Stimulated activated naive CD8-positive, alpha-beta T cell treated with anti-CD3 and anti-CD28 coated beads, Interleukin-15, amount 100 ng/mL, for 72 hours (primary cell): ENCODE results near the gene MLIP.
"Not testable (repeated sequence)": the region's sequence is repeated elsewhere in the genome, so short reads cannot be mapped to it uniquely, and the experiment has no call there.

Source experiments
- ATAC-seq: fragments of 150-1000 bp; cut with Tn5 transposase; 2 replicates; pipeline ENCODE4 v1.10.0; 2021; ENCODE audit warnings: mild to moderate bottlenecking, moderate library complexity
- DNase-seq, 2 donors: peaks; one replicate each; pipeline ENCODE4 v3.0.0; 2021 to 2022
- H3K27ac Mint-ChIP-seq, 2 donors: one replicate each; pipeline ENCODE4 v1.8.0; 2022; ENCODE audit warnings: mild to moderate bottlenecking in 2 of 2, mixed read lengths in 2 of 2, moderate library complexity in 2 of 2
- H3K27me3 Mint-ChIP-seq: one replicate; pipeline ENCODE4 v1.8.0; 2022; ENCODE audit warnings: mixed read lengths
- H3K4me1 Mint-ChIP-seq: one replicate; pipeline ENCODE4 v1.8.0; 2022; ENCODE audit warnings: mild to moderate bottlenecking, mixed read lengths
- H3K4me3 Mint-ChIP-seq, 2 donors: one replicate each; pipeline ENCODE4 v1.8.0; 2022; ENCODE audit warnings: mild to moderate bottlenecking in 2 of 2, mixed read lengths in 2 of 2, moderate library complexity in 1 of 2
- H3K9me3 Mint-ChIP-seq, 2 donors: one replicate each; pipeline ENCODE4 v1.8.0; 2022; ENCODE audit warnings: mixed read lengths in 2 of 2

The MLIP gene

GRCh38 chr6:54206510-54206909 lies 95.3 kb downstream of the MLIP start:
- no peaks in the 10 kb centered on the region for H3K27me3 Mint-ChIP-seq
- H3K4me1 Mint-ChIP-seq = peaks cover 6% of the 10 kb centered on the region
- H3K27ac Mint-ChIP-seq = no peak overlapping the region
- no peak overlapping the region for H3K4me3 Mint-ChIP-seq
- no peak for DNase-seq
- no peaks in the 10 kb centered on the region for H3K9me3 Mint-ChIP-seq
- ATAC-seq = no peak

DNA sequence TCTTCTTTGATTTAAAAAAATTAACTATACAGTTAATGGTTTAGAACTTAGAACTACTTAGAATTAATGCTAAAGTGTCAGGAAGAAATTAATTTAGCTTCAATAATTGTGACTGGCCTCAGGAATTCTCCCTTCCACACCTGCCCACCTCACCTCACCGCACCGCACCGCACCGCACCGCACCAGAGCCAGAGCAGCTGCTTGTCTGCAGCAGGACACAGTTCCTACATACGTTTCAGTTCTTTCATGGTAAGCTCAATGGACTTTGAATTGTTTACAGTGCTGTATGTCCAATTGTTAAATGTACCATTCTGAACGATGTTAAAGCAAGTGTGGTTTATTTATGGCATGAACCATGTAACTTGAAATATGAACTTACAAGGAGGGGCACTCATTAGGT lies 98.7 kb downstream of the MLIP start:
- ATAC-seq, DNase-seq, H3K27me3 Mint-ChIP-seq, H3K4me1 Mint-ChIP-seq, H3K4me3 Mint-ChIP-seq, H3K9me3 Mint-ChIP-seq, H3K27ac Mint-ChIP-seq: not testable (repeated sequence)

GRCh38 chr6:54214286-54214685 lies 103.0 kb downstream of the MLIP start:
- Mint-ChIP-seq H3K9me3 (peaks cover 0 to 7% of the 10 kb centered on the region in 2 donors), H3K4me1 (no peaks in the 10 kb centered on the region), H3K4me3 (no peak overlapping the region), H3K27me3 (no peaks in the 10 kb centered on the region), H3K27ac (no peak overlapping the region)
- ATAC-seq = no peak
- no peak for DNase-seq

DNA sequence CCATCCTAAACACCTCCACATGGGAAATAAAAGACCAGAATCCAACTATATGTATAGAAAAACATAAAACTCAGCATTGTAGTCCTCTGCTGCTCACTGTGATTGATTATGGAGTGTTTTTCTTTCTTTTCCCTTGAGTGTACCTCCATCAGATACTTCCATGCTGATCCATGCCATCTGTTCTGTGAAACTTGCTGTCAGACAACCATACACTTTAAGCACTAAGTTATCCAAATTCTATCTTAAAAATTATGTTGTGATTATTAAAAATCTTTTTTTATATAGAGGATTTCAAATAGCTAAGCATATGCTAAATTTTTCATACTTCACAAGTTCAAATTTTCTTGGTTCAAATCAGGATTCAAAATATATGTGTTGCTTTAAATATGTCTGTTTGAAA lies 105.1 kb downstream of the MLIP start:
- H3K9me3 Mint-ChIP-seq = peaks cover 0 to 7% of the 10 kb centered on the region in 2 donors
- H3K27ac Mint-ChIP-seq = no peak overlapping the region
- ATAC-seq (no peak), DNase-seq (no peak)
- H3K27me3 Mint-ChIP-seq = no peaks in the 10 kb centered on the region
- no peak overlapping the region for H3K4me3 Mint-ChIP-seq
- H3K4me1 Mint-ChIP-seq = no peaks in the 10 kb centered on the region

DNA sequence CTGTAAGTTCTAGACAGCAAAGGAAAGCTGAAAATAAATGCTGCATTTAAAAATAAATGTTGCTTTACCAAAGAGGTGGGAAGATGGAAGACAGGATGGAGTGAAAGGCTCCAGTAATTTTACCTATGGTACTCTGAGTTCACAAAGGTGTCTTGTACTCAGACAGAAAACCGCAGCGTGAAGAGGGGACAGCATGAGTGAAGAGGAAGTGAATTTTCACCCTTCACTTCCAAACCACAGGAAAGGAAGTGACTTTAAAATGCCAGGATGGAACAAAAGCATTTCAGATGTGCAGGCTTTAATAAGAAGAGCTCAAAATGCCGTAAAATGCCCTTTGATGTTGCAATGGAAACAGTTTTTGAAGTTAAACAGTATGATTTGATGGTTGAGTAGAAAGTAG lies 105.8 kb downstream of the MLIP start:
- H3K9me3 Mint-ChIP-seq = peaks cover 0 to 7% of the 10 kb centered on the region in 2 donors
- no peak overlapping the region for H3K27ac Mint-ChIP-seq
- H3K4me3 Mint-ChIP-seq = no peak overlapping the region
- ATAC-seq = no peak
- no peak for DNase-seq
- no peaks in the 10 kb centered on the region for H3K4me1 Mint-ChIP-seq
- H3K27me3 Mint-ChIP-seq = no peaks in the 10 kb centered on the region

- no peaks in the 10 kb centered on the region for H3K4me1 Mint-ChIP-seq
- peaks cover 10 to 18% of the 10 kb centered on the region in 2 donors for H3K9me3 Mint-ChIP-seq
- H3K27ac Mint-ChIP-seq = no peak overlapping the region
- DNase-seq (no peak), ATAC-seq (no peak)
- H3K27me3 Mint-ChIP-seq = no peaks in the 10 kb centered on the region
- no peak overlapping the region for H3K4me3 Mint-ChIP-seq
These were observed 111.0 kb downstream of the MLIP start for GRCh38 chr6:54222217-54222616.

DNA sequence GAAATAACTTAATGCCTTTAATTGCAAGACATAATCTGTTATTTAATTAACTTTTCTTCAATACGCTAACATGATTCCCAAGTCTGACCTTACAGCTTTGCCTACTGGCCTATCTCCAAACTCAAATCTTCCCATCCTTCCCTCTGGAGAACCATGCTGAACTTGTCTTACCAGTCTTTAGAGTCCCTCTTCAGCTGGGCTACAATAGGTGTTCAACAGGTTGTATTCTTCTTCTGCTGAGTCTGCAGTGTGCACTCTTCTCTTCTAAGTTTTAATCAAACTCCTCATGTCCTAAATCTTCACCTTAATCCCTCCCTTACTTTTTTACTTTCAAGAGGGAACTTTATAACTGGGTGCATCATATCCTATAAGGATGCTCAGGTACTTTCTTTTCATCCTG lies 121.5 kb downstream of the MLIP start:
- H3K9me3 Mint-ChIP-seq = peaks cover 0 to 9% of the 10 kb centered on the region in 2 donors
- no peak for DNase-seq
- ATAC-seq = no peak
- no peak overlapping the region for H3K4me3 Mint-ChIP-seq
- no peaks in the 10 kb centered on the region for H3K4me1 Mint-ChIP-seq
- no peak overlapping the region for H3K27ac Mint-ChIP-seq
- no peaks in the 10 kb centered on the region for H3K27me3 Mint-ChIP-seq

DNA sequence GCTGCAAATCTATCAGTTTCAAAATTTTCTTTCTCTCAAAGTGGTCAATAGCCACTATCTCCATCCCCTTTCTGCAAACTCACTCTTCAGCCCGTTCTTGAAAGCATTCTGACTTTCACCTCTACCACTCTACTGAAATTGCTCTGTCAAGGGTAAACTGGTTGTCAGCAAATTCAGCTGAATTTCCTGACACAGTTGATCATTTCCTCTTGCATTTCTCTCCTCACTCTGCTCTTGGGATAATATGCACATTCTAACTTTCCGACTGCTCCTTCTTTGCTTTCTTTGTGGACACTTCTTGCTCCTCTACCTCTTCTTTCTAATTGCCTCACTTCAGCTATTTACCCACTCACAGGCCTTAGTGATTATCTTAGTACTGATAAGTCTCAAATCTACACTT lies 123.3 kb downstream of the MLIP start:
- H3K27me3 Mint-ChIP-seq = no peaks in the 10 kb centered on the region
- peaks cover 0 to 9% of the 10 kb centered on the region in 2 donors for H3K9me3 Mint-ChIP-seq
- no peak overlapping the region for H3K27ac Mint-ChIP-seq
- no peak overlapping the region for H3K4me3 Mint-ChIP-seq
- ATAC-seq (no peak), DNase-seq (no peak)
- H3K4me1 Mint-ChIP-seq = no peaks in the 10 kb centered on the region

DNA sequence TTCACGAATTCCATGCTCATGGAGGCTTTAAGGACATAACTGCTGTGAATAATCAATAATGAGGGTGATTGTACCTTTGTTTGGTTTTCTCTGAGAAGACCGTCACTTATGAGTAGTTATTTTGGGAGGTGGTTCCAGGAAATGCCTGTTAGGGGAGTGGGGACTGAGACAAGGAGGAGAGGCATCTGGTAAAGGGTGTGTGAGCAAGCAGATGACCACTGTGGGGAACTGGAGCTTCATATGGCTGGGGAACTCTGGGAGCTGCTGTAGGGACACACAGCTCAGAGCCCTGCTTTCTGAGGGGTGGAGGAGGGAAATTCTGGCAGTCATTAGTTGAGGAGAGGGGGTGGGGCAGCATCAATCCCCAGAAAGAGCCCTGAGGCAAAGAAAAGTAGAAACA lies 125.7 kb downstream of the MLIP start:
- no peaks in the 10 kb centered on the region for H3K4me1 Mint-ChIP-seq
- ATAC-seq (no peak), DNase-seq (no peak)
- H3K4me3 Mint-ChIP-seq = no peak overlapping the region
- no peaks in the 10 kb centered on the region for H3K27me3 Mint-ChIP-seq
- H3K9me3 Mint-ChIP-seq = no peaks in the 10 kb centered on the region
- no peak overlapping the region for H3K27ac Mint-ChIP-seq

DNA sequence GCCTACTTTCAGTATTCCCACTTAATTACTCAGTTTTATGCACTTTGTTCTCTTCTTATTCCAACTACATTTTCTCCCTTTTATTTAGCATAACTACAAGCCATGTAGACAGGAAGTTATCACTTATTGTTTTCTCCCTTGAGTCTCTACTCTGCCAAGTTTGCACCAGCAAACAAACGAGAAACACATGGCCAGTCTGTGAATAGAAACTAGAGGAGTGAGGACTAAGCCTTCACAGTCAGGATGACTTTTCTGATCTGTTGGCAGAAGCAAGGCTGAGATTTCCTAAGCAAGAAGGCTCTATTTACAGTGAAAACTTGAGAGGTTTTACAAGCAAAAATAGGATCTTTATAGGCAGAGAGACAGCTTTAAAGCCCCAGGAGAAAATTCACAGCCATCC lies 127.2 kb downstream of the MLIP start:
- Mint-ChIP-seq H3K27me3 (no peaks in the 10 kb centered on the region), H3K9me3 (no peaks in the 10 kb centered on the region), H3K4me1 (no peaks in the 10 kb centered on the region), H3K4me3 (no peak overlapping the region), H3K27ac (no peak overlapping the region)
- DNase-seq (no peak), ATAC-seq (no peak)

GRCh38 chr6:54243699-54244098 lies 132.5 kb downstream of the MLIP start:
- H3K4me1 Mint-ChIP-seq = no peaks in the 10 kb centered on the region
- no peaks in the 10 kb centered on the region for H3K27me3 Mint-ChIP-seq
- no peak for ATAC-seq
- H3K27ac Mint-ChIP-seq = no peak overlapping the region
- H3K9me3 Mint-ChIP-seq = no peaks in the 10 kb centered on the region
- no peak for DNase-seq
- H3K4me3 Mint-ChIP-seq = no peak overlapping the region

- ATAC-seq (no peak), DNase-seq (no peak)
- Mint-ChIP-seq H3K27me3 (no peaks in the 10 kb centered on the region), H3K27ac (no peak overlapping the region), H3K9me3 (no peaks in the 10 kb centered on the region), H3K4me1 (no peaks in the 10 kb centered on the region), H3K4me3 (no peak overlapping the region)
These were observed 133.2 kb downstream of the MLIP start for GRCh38 chr6:54244430-54244829.

DNA sequence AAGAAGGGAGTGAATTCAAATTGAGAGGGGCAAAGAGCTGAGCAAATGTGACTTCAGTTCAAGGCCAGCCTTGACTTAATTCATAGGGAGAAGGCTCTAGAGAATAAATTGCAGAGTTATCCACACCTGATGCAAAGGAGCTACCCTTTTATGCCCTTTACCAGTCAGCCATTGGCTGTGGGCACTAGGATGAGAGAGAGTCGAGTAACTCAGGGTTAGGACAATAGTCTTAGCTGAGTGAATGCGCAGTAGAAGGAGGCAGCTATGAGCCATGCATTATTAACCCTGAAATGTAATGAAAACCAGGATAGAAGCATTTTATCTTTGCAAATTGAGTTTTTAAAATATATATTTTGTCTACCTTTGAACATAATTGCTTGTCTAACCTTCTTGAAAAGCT lies 134.0 kb downstream of the MLIP start:
- H3K4me3 Mint-ChIP-seq = no peak overlapping the region
- no peak for DNase-seq
- ATAC-seq = no peak
- peak overlapping the region in 1 of 2 donors; percentile 56 for H3K27ac Mint-ChIP-seq
- H3K4me1 Mint-ChIP-seq = no peaks in the 10 kb centered on the region
- H3K27me3 Mint-ChIP-seq = no peaks in the 10 kb centered on the region
- H3K9me3 Mint-ChIP-seq = no peaks in the 10 kb centered on the region

- DNase-seq (no peak), ATAC-seq (no peak)
- H3K27ac Mint-ChIP-seq = no peak overlapping the region
- H3K4me1 Mint-ChIP-seq = no peaks in the 10 kb centered on the region
- no peaks in the 10 kb centered on the region for H3K27me3 Mint-ChIP-seq
- H3K9me3 Mint-ChIP-seq = no peaks in the 10 kb centered on the region
- H3K4me3 Mint-ChIP-seq = no peak overlapping the region
These were observed 137.1 kb downstream of the MLIP start for GRCh38 chr6:54248319-54248718.

- H3K27me3 Mint-ChIP-seq = no peaks in the 10 kb centered on the region
- H3K9me3 Mint-ChIP-seq = no peaks in the 10 kb centered on the region
- H3K27ac Mint-ChIP-seq = no peak overlapping the region
- no peaks in the 10 kb centered on the region for H3K4me1 Mint-ChIP-seq
- no peak for DNase-seq
- H3K4me3 Mint-ChIP-seq = no peak overlapping the region
- ATAC-seq = no peak
These were observed 137.8 kb downstream of the MLIP start for GRCh38 chr6:54248994-54249393.

DNA sequence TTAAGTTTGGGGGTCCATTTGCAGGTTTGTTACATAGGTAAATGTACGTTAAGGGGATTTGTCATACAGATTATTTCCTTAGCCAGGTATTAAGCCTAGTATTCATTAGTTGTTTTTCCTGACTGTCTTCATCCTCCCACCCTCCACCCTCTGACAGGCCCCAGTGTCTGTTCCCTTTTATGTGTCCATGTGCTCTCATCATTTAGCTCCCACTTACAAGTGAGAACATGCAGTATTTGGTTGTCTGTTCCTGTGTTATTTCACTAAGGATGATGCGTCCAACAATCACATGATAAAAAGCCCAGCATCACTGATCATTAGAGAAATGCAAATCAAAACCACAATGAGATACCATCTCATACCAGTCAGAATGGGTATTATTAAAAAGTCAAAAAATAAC lies 138.6 kb downstream of the MLIP start:
- not testable (repeated sequence) for H3K9me3 Mint-ChIP-seq, ATAC-seq, DNase-seq, H3K4me1 Mint-ChIP-seq, H3K4me3 Mint-ChIP-seq, H3K27me3 Mint-ChIP-seq, H3K27ac Mint-ChIP-seq

DNA sequence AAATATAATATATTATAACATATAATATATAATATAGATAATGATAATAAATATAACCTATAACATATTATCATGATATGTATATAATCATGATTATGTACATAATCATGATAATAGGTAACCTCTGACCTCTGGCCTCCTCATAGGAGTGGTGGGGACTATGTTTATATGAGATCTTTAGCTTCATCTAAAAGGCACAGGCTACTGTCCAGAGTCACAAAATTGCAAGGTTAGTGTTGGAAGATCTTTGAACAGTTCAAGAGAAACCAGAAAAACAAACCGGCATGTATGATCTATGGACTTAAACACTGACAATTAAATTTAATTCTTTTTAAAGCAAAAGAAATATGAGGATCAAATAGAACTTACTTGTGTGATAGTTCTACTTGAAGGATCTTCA lies 141.3 kb downstream of the MLIP start:
- Mint-ChIP-seq H3K4me1 (no peaks in the 10 kb centered on the region), H3K4me3 (no peak overlapping the region), H3K27me3 (no peaks in the 10 kb centered on the region), H3K27ac (no peak overlapping the region), H3K9me3 (peaks cover 0 to 13% of the 10 kb centered on the region in 2 donors)
- ATAC-seq (no peak), DNase-seq (no peak)

- H3K27me3 Mint-ChIP-seq = no peaks in the 10 kb centered on the region
- H3K9me3 Mint-ChIP-seq = peaks cover 0 to 13% of the 10 kb centered on the region in 2 donors
- DNase-seq (no peak), ATAC-seq (no peak)
- H3K4me3 Mint-ChIP-seq = no peak overlapping the region
- no peaks in the 10 kb centered on the region for H3K4me1 Mint-ChIP-seq
- H3K27ac Mint-ChIP-seq = no peak overlapping the region
These were observed 141.7 kb downstream of the MLIP start for GRCh38 chr6:54252916-54253315.
